Liver (tissue), 3 donors: ENCODE results near the gene SPRN.

Experiments
- ATF3 ChIP-seq: IDR thresholded peaks from 2 replicates; pipeline ENCODE4 v1.6.1; 2016; ENCODE audit warnings: antibody characterized with exemption
- CTCF ChIP-seq: fragments of 150-350 bp; IDR thresholded peaks from 2 replicates; pipeline ENCODE4 v1.5.1; 2017; ENCODE audit warnings: improper control_type of control experiment, low read depth, low read length; ENCODE audit not compliant: missing input control
- FOXA1 ChIP-seq: IDR thresholded peaks from 2 replicates; pipeline ENCODE4 v1.6.1; 2016; ENCODE audit warnings: antibody characterized with exemption
- GABPA ChIP-seq, 2 donors: IDR thresholded peaks in 1 of 2; conservative IDR thresholded peaks in 1 of 2; 2 replicates each; pipeline ENCODE4 v1.6.1; 2016; ENCODE audit warnings: antibody characterized with exemption in 2 of 2, mild to moderate bottlenecking in 1 of 2, moderate library complexity in 1 of 2
- REST ChIP-seq: IDR thresholded peaks from 2 replicates; pipeline ENCODE4 v1.6.1; 2016; ENCODE audit warnings: antibody characterized with exemption, mild to moderate bottlenecking
- ZBTB33 ChIP-seq: IDR thresholded peaks from 2 replicates; pipeline ENCODE4 v1.6.1; 2016; ENCODE audit warnings: antibody characterized with exemption
- donor health status: healthy.
- donor health status: healthy.

- no peak for TF ChIP-seq ZBTB33
- TF ChIP-seq CTCF, result no peak
- no peak for TF ChIP-seq FOXA1
- no peak for TF ChIP-seq REST
- no peak for TF ChIP-seq GABPA (IDR thresholded peaks at IDR 0.05 in 1 of 2, conservative IDR thresholded peaks at IDR 0.05 in 1 of 2)
- no peak for TF ChIP-seq ATF3
These were observed 33.2 kb downstream of the SPRN start for GRCh38 chr10:133391249-133391635.
